Body of pancreas (tissue), 4 donors: ENCODE results near the gene TPPP.
"Not testable (repeated sequence)": the region's sequence is repeated elsewhere in the genome, so short reads cannot be mapped to it uniquely, and the experiment has no call there.

ENCODE experiments used
- POLR2A ChIP-seq, 3 donors: fragments of 450-650 bp; IDR thresholded peaks; one replicate each; pipeline ENCODE4 v1.6.1; 2016; ENCODE audit warnings: antibody characterized with exemption in 3 of 3, mild to moderate bottlenecking in 2 of 3
- TF ChIP-seq, protein P1 (sequence below), 7 experiments: fragments of 450-650 bp in 4 of 7; fragments of 200-600 bp in 3 of 7; sonication (generic) in 3 of 7; IDR thresholded peaks; one replicate each; pipeline ENCODE4 v1.5.1; 2016 to 2019; ENCODE audit warnings: antibody characterized with exemption in 7 of 7

DNA sequence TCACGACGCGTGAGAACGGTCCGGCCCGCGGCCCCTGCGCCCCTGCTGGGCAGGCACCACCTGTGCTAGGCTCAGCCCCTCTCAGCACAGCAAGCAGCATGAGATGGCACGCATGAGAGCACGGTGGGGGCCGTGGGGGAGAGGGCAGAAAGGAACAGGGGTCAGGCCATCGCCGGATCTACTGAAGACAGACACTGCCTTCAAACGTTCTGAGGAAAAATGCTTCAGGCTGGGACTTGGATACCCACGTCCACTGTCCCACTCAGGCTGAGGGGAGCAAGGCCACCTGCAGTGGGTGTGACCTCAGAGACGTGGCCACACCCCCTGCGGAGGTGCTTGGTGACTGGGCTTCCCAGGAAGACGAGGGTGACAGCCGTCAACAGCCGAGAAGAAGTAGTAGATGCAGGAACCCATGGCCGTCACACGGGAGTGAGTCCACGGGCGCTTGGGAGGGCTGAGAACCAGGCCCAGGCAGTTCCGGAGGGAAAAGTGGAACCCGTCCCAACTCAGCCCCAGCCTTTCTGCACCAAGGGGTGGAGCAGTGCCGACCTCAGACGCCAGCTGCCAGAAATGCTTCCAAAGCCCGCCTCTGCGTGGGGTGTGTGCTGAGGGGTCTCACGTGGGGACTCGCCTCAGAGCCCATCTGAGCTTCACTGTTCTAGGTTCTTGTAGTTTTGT is 12.9 kb downstream of the TPPP start:
- TF ChIP-seq, protein P1, sequence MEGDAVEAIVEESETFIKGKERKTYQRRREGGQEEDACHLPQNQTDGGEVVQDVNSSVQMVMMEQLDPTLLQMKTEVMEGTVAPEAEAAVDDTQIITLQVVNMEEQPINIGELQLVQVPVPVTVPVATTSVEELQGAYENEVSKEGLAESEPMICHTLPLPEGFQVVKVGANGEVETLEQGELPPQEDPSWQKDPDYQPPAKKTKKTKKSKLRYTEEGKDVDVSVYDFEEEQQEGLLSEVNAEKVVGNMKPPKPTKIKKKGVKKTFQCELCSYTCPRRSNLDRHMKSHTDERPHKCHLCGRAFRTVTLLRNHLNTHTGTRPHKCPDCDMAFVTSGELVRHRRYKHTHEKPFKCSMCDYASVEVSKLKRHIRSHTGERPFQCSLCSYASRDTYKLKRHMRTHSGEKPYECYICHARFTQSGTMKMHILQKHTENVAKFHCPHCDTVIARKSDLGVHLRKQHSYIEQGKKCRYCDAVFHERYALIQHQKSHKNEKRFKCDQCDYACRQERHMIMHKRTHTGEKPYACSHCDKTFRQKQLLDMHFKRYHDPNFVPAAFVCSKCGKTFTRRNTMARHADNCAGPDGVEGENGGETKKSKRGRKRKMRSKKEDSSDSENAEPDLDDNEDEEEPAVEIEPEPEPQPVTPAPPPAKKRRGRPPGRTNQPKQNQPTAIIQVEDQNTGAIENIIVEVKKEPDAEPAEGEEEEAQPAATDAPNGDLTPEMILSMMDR (IDR thresholded peaks at IDR 0.05), result not testable (repeated sequence)
- not testable (repeated sequence) for TF ChIP-seq POLR2A (IDR thresholded peaks at IDR 0.05)
